ENCODE data around the gene CHSY1. TPM values are rescaled to one million over a fixed set of nuclear protein-coding genes. Genes with fewer than 3 reads are reported as not detected.

Gene CHSY1
- total RNA-seq, 1 donor from 2014 or later = 39.7 TPM

DNA sequence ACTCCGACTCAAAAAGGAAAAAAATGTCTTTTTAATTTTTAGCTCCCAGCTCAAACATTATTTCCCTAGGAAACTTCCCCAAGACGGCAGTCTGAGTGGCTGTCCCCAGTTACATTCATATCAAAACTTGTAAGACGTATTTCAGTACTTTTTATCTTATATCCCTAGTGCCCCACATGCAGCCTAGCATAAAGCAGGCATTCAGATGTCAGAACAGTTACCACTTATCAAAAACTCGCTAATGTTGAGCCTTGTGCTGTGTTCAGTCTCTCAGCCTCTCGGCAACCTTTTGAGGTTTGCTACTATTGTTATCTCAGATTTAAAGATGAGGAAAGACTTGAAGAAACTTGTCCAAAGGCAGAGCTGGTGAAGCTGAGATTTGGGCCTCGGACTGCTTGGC lies 32.1 kb upstream of the CHSY1 start:
- peaks cover 48% of the 10 kb centered on the region for H3K36me3 Mint-ChIP-seq (ENCODE audit: unreplicated experiment)

DNA sequence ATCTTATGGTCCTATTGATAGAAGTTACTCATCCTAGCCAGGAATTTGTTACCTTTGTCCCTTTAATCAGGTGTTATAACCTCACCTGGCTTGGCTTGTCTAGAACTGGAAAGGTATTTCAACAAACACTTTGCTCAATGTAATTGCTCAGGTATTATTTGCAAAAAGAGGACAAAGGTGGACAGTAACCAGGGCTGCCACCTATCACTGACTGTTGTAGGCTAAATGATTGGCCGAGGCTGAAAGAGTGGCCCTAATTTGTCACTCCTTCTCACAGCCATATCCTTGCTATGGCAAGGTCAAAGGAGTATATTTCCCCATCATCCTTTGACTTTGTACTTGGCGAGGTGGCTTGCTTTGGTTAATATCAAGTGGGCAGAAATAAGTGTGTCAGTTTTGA lies 28.2 kb upstream of the CHSY1 start:
- Mint-ChIP-seq H3K27me3 (ENCODE audit: unreplicated experiment) (no peaks in the 10 kb centered on the region), H3K9me3 (ENCODE audit: unreplicated experiment) (no peaks in the 10 kb centered on the region), H3K27ac (ENCODE audit: unreplicated experiment) (no peak overlapping the region), H3K4me3 (ENCODE audit: unreplicated experiment) (no peak overlapping the region), H3K4me1 (ENCODE audit: unreplicated experiment) (peaks cover 18% of the 10 kb centered on the region), H3K36me3 (ENCODE audit: unreplicated experiment) (peaks cover 31% of the 10 kb centered on the region)
- TF ChIP-seq, protein P1, sequence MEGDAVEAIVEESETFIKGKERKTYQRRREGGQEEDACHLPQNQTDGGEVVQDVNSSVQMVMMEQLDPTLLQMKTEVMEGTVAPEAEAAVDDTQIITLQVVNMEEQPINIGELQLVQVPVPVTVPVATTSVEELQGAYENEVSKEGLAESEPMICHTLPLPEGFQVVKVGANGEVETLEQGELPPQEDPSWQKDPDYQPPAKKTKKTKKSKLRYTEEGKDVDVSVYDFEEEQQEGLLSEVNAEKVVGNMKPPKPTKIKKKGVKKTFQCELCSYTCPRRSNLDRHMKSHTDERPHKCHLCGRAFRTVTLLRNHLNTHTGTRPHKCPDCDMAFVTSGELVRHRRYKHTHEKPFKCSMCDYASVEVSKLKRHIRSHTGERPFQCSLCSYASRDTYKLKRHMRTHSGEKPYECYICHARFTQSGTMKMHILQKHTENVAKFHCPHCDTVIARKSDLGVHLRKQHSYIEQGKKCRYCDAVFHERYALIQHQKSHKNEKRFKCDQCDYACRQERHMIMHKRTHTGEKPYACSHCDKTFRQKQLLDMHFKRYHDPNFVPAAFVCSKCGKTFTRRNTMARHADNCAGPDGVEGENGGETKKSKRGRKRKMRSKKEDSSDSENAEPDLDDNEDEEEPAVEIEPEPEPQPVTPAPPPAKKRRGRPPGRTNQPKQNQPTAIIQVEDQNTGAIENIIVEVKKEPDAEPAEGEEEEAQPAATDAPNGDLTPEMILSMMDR (IDR thresholded peaks at IDR 0.05) = no peak
- no peak for DNase-seq (ENCODE audit: extremely low spot score, unreplicated experiment)

More for the DNA sequence above, 32.1 kb upstream of the CHSY1 start:
- TF ChIP-seq, protein P1 (IDR thresholded peaks at IDR 0.05) = no peak
- DNase-seq (ENCODE audit: extremely low spot score, unreplicated experiment) = no peak
- Mint-ChIP-seq H3K4me1 (ENCODE audit: unreplicated experiment) (peaks cover 3% of the 10 kb centered on the region), H3K27ac (ENCODE audit: unreplicated experiment) (no peak overlapping the region), H3K9me3 (ENCODE audit: unreplicated experiment) (no peaks in the 10 kb centered on the region), H3K4me3 (ENCODE audit: unreplicated experiment) (no peak overlapping the region), H3K27me3 (ENCODE audit: unreplicated experiment) (no peaks in the 10 kb centered on the region)

DNA sequence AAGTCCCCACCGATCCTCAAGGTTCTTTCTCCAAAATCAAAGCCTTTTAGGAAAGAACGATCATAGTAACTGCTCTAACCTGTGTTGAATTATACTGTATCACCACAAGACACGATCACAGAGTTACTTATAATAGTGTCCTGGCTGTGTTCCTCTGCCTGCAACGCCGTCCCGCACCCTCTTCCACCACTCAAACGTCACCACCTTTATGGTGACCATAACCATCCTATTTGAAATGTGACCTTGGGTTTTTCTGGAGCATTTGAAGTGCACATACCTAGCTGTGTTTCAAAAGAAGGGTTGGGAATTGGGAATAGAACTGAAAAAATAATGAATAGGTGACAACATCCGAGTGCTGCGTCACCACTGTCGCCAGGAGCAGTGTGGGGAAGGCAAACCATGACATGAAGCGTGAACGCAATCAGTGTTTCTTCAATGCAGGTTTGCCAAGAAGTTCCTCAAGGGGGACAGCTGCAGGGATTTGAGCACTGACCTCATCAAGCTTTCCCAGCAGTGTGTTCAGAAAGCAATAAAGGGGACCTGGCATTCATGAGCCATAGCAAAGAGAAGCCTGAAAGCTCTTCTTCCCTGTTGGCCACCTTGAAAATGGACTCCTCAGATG lies 26.2 kb upstream of the CHSY1 start:
- Mint-ChIP-seq H3K4me3 (ENCODE audit: unreplicated experiment) (peak overlapping the region; percentile 87), H3K27ac (ENCODE audit: unreplicated experiment) (peak overlapping the region; percentile 78), H3K9me3 (ENCODE audit: unreplicated experiment) (no peaks in the 10 kb centered on the region), H3K36me3 (ENCODE audit: unreplicated experiment) (peaks cover 41% of the 10 kb centered on the region), H3K4me1 (ENCODE audit: unreplicated experiment) (peaks cover 18% of the 10 kb centered on the region), H3K27me3 (ENCODE audit: unreplicated experiment) (no peaks in the 10 kb centered on the region)
- no peak for DNase-seq (ENCODE audit: extremely low spot score, unreplicated experiment)
- TF ChIP-seq, protein P1 (IDR thresholded peaks at IDR 0.05) = no peak

DNA sequence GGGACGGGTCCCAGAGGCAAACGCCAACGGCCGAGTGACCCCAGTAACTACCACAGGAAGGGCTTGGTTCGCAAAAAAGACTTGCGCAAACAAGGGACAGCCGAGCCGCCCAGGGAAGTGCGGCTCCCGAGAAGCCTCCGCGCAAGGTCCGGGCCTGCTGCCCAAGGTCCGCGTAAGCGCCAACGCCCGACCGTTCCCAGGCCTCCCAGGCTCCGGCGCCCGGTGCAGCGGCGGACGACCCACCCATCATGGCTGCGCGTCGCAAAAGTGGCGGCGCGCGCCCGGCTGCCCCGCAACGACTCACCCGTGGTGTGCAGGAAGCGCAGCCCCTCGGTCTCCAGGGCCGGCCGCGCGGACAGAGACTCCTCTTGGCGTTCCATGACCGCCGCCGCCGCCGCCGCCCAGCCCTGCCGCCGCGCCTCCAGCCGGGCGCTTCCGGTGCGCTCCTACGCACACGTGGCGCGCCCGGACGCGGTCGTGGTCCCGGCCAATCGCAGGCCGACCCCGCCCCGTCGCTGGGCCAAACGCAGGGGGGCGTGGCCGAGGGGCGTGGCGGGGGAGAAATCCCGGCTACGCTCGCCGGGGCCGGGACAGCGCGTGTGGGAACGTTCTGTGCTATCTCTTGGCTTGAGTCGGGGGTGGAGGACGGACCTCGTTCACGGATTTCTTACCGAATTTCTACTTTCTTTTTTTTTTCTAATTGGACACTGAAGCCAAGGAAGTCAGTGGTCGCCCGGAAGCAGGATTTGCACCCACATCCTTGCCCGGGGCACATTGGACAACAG lies 25.4 kb upstream of the CHSY1 start, which contains the start of gene SELENOS:
Gene SELENOS (minus strand): TSS at position 448 of the 785 bp plus-strand sequence. CDS start 68 bp downstream, at position 380.
- Mint-ChIP-seq H3K4me1 (ENCODE audit: unreplicated experiment) (peaks cover 18% of the 10 kb centered on the region), H3K36me3 (ENCODE audit: unreplicated experiment) (peaks cover 41% of the 10 kb centered on the region), H3K9me3 (ENCODE audit: unreplicated experiment) (no peaks in the 10 kb centered on the region), H3K4me3 (ENCODE audit: unreplicated experiment) (peak within 1 kb of the TSS; percentile 97), H3K27me3 (ENCODE audit: unreplicated experiment) (no peaks in the 10 kb centered on the region), H3K27ac (ENCODE audit: unreplicated experiment) (peak within 1 kb of the TSS; percentile 95)
- peak; percentile 96 for DNase-seq (ENCODE audit: extremely low spot score, unreplicated experiment)
- TF ChIP-seq, protein P1 (IDR thresholded peaks at IDR 0.05) = no peak

DNA sequence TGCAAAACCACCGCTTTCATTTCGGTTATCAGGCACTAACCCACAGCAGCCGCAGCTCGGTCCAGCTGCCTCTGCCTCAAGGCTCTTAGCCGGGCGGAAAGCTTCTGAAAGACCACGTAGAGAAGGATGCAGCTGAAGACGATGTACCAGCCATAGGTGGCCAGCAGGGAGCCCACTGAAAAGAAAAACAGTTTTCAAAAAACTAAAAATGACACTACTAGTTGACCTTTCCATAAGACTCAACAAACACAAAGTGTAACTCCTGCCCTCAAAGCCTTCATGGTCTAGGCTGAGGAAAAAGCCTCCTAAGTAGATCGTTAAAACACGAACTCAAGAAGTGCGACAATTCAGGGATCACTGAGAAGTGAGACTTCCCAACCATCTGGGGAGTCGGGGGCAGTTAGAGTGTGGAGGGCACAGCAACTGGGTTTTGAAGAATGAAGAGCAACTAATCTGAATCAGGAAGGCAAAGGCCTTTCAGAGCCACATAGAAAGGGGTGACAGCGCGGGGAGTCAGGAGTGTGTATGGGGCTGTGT lies 24.7 kb upstream of the CHSY1 start:
- Mint-ChIP-seq H3K4me3 (ENCODE audit: unreplicated experiment) (peak overlapping the region; percentile 97), H3K27ac (ENCODE audit: unreplicated experiment) (peak overlapping the region; percentile 95), H3K4me1 (ENCODE audit: unreplicated experiment) (peaks cover 18% of the 10 kb centered on the region), H3K36me3 (ENCODE audit: unreplicated experiment) (peaks cover 41% of the 10 kb centered on the region), H3K9me3 (ENCODE audit: unreplicated experiment) (no peaks in the 10 kb centered on the region), H3K27me3 (ENCODE audit: unreplicated experiment) (no peaks in the 10 kb centered on the region)
- DNase-seq (ENCODE audit: extremely low spot score, unreplicated experiment) = no peak
- TF ChIP-seq, protein P1 (IDR thresholded peaks at IDR 0.05) = peak; percentile 47
